Ascending aorta (tissue), 2 donors: ENCODE measurements around the gene FYN. TPM values are rescaled to one million over a fixed set of nuclear protein-coding genes. Genes with fewer than 3 reads are reported as not detected.

Experiments used
- DNase-seq, 2 donors: peaks; one replicate each; pipeline ENCODE4 v3.0.0-alpha.2; 2019; ENCODE audit warnings: low spot score in 2 of 2
- H3K27ac ChIP-seq, 2 donors: fragments of 200-600 bp; sonication (generic); one replicate each; pipeline ENCODE4 v1.5.1; 2016 to 2017; ENCODE audit warnings: mild to moderate bottlenecking in 1 of 2
- H3K27me3 ChIP-seq: fragments of 200-600 bp; sonication (generic); one replicate; pipeline ENCODE4 v1.5.1; 2017
- H3K36me3 ChIP-seq, 2 donors: fragments of 200-600 bp; sonication (generic); one replicate each; pipeline ENCODE4 v1.5.1; 2016
- H3K4me1 ChIP-seq, 2 donors: fragments of 200-600 bp; sonication (generic); one replicate each; pipeline ENCODE4 v1.5.1; 2016 to 2017; ENCODE audit warnings: mild to moderate bottlenecking in 1 of 2
- H3K4me3 ChIP-seq, 2 donors: fragments of 200-600 bp; sonication (generic); one replicate each; pipeline ENCODE4 v1.5.1; 2016 to 2017; ENCODE audit warnings: mild to moderate bottlenecking in 1 of 2
- H3K9me3 ChIP-seq, 2 donors: fragments of 200-600 bp; sonication (generic); one replicate each; pipeline ENCODE4 v1.5.1; 2016
- intact Hi-C: fragments of 100-400 bp; cut with DNase I; formaldehyde crosslinking; loops from one replicate; pipeline ENCODE4 v1.15.1; 2023
- total RNA-seq: library from RNA; depleted of rRNA; stranded (reverse); fragments of >200 nt; gene quantifications from one replicate; pipeline ENCODE4 v1.1.0, GENCODE V29; 2016
- TF ChIP-seq, protein P1 (sequence below), 3 experiments: fragments of 200-600 bp in 2 of 3; fragments of 450-650 bp in 1 of 3; sonication (generic) in 2 of 3; IDR thresholded peaks; one replicate each; pipeline ENCODE4 v1.5.1; 2016 to 2019; ENCODE audit warnings: antibody characterized with exemption in 3 of 3, mild to moderate bottlenecking in 1 of 3, moderate library complexity in 1 of 3

FYN gene
- total RNA-seq, 1 donor from 2014 or later, result 141 TPM

DNA sequence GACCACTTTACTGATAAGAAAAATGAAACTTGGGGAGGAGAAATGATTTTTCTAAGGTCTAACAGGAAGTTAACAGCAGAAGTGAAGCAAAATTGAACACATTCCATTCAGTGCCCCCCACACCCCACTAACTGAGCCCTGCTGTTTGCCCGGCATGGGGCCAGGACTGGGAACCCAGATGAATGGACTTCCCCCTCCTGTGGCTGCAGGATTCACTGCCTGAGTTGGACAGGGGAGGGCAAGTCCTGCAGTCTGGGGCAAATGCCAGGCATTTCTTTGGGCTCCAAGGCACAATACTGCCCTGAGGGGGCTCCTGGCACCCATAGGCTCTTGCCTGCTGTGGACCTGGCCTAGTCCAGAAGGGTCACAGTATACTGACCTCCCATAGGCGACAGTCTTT is 28.3 kb downstream of the FYN start:
- peaks cover 2% of the 10 kb centered on the region in 2 donors for H3K4me1 ChIP-seq
- no peak for DNase-seq
- no peak overlapping the region for H3K4me3 ChIP-seq
- H3K27ac ChIP-seq, result no peak overlapping the region
- TF ChIP-seq, protein P1, sequence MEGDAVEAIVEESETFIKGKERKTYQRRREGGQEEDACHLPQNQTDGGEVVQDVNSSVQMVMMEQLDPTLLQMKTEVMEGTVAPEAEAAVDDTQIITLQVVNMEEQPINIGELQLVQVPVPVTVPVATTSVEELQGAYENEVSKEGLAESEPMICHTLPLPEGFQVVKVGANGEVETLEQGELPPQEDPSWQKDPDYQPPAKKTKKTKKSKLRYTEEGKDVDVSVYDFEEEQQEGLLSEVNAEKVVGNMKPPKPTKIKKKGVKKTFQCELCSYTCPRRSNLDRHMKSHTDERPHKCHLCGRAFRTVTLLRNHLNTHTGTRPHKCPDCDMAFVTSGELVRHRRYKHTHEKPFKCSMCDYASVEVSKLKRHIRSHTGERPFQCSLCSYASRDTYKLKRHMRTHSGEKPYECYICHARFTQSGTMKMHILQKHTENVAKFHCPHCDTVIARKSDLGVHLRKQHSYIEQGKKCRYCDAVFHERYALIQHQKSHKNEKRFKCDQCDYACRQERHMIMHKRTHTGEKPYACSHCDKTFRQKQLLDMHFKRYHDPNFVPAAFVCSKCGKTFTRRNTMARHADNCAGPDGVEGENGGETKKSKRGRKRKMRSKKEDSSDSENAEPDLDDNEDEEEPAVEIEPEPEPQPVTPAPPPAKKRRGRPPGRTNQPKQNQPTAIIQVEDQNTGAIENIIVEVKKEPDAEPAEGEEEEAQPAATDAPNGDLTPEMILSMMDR (IDR thresholded peaks at IDR 0.05), result no peak
- H3K27me3 ChIP-seq, result no peaks in the 10 kb centered on the region
- intact Hi-C loops, result no loop called here
- no peaks in the 10 kb centered on the region for H3K9me3 ChIP-seq
- H3K36me3 ChIP-seq, result no peaks in the 10 kb centered on the region

DNA sequence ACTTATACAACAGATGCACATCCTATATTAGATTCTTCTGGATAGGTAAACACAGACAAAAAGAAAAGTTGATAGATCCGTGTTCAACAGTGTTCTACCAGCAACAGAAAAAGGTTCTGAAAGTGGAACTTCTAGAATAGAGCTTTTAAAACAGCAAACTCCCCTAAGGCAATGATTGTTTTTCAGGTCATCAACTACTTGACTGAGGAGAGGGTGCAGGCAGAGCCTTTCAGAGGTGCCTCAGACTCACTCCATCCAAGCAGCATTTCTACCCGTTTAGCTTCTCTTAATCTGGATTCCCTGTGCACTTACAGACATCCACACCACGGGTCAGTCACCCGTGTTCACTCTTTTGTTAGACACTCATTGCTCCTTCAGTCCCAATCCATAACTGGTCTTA is 28.9 kb downstream of the FYN start:
- H3K36me3 ChIP-seq, result no peaks in the 10 kb centered on the region
- H3K4me1 ChIP-seq, result peaks cover 2% of the 10 kb centered on the region in 2 donors
- TF ChIP-seq, protein P1 (IDR thresholded peaks at IDR 0.05), result no peak
- H3K27ac ChIP-seq, result no peak overlapping the region
- intact Hi-C loops, result no loop called here
- H3K27me3 ChIP-seq, result no peaks in the 10 kb centered on the region
- H3K4me3 ChIP-seq, result no peak overlapping the region
- H3K9me3 ChIP-seq, result no peaks in the 10 kb centered on the region
- DNase-seq, result no peak

DNA sequence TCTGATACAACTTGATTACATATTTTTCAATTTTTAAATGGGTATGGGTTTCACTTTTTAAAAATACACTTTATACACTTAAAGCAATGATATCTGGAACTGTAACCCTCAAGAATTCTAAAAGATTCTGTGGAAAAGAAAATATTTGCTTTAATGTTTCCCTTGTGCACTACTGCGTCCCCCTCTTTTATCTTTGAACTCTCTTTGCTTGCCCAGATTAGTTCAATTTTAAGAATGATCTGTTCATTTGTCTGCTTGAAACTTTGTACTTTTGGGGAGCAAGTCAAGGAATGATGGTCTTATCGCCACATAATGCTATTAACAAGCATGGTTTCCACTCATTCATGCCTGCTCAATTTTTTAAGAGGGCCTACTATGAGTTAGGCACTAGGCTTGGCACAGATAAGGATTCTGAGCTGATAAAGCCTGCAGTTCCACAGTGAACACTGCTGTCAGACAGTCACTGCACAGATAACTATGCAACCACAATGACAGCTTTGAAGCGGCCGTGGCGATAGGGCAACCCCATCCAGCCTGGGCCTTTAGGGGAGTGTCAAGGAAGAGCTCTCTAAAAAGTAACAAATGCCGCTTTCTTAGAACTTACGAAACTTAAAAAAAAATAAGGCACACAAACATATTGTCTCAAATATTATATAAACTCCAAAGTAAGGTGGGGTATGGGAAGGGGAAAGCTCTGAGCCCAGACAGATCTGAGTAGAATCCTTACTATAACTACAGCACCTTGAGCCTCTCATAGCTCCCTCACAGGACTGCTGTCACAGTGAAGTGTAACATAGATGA is 29.7 kb downstream of the FYN start:
- Histone ChIP-seq H3K4me1 (peaks cover 2% of the 10 kb centered on the region in 2 donors), H3K4me3 (no peak overlapping the region), H3K27ac (no peak overlapping the region), H3K27me3 (no peaks in the 10 kb centered on the region), H3K9me3 (no peaks in the 10 kb centered on the region), H3K36me3 (no peaks in the 10 kb centered on the region)
- TF ChIP-seq, protein P1 (IDR thresholded peaks at IDR 0.05), result no peak
- intact Hi-C loops, result no loop called here
- DNase-seq, result no peak

DNA sequence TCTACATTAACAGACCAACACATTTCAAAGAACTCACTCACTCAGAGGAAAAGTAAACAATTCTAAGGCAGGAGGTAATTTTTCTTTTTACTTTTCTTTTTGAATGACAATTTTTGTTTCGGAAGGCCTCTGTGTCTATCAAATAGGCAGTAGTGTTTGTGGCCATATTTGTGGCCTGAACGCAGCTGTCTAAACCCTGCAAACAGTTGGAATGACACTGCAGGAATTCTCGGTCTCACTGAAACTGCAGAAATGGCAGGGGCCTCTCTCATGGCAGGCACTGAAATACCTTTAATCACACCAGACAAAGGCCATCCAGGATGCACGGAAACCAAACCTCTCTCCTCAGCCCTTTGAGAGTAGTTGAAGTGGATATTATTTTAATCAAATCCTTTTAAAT is 30.4 kb downstream of the FYN start:
- Histone ChIP-seq H3K4me3 (no peak overlapping the region), H3K9me3 (no peaks in the 10 kb centered on the region), H3K36me3 (no peaks in the 10 kb centered on the region), H3K27ac (peak overlapping the region in 1 of 2 donors; percentile 6), H3K27me3 (no peaks in the 10 kb centered on the region), H3K4me1 (peaks cover 2% of the 10 kb centered on the region in 2 donors)
- TF ChIP-seq, protein P1 (IDR thresholded peaks at IDR 0.05), result no peak
- no peak for DNase-seq
- intact Hi-C loops, result no loop called here

DNA sequence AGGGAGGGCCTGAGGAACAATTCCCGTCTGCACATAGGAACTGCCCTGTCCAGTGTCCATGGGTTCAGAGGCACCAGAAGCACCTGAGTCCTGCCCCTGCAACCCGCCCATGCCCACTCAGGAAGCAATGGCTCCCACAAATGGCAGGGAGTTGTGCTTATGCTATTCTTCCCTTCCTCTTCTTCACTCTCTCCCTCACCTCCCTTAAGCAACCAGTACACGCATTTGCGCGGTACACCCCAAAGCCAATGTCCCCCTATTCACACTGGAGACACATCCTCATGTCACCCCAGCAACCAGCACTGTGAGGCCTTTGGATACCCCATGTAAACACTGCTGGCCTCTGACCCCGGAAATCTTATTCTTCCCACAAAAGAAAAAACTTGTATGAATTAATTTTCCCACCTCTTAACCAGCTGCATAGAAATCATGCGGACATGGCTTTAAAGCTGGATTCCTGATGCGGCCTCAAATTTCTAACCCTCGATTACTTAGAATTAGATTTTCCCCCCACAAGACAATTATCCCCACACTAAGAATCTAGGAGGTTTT is 30.9 kb downstream of the FYN start:
- no peaks in the 10 kb centered on the region for H3K36me3 ChIP-seq
- intact Hi-C loops, result no loop called here
- H3K4me1 ChIP-seq, result peaks cover 2% of the 10 kb centered on the region in 2 donors
- H3K4me3 ChIP-seq, result no peak overlapping the region
- H3K27me3 ChIP-seq, result no peaks in the 10 kb centered on the region
- DNase-seq, result no peak
- H3K9me3 ChIP-seq, result no peaks in the 10 kb centered on the region
- H3K27ac ChIP-seq, result peak overlapping the region in 1 of 2 donors; percentile 6
- TF ChIP-seq, protein P1 (IDR thresholded peaks at IDR 0.05), result no peak
